CD4-positive, alpha-beta T cell treated with Interleukin-1 beta for 1 hour (primary cell): ENCODE measurements around the gene ANKRD26.

Source experiments
- DNase-seq, 2 donors: peaks; one replicate each; pipeline ENCODE4 v3.0.0-alpha.2; 2020 to 2022

The ANKRD26 gene

GRCh38 chr10:27019827-27020226 lies 80.5 kb downstream of the ANKRD26 start:
- no peak for DNase-seq

DNA sequence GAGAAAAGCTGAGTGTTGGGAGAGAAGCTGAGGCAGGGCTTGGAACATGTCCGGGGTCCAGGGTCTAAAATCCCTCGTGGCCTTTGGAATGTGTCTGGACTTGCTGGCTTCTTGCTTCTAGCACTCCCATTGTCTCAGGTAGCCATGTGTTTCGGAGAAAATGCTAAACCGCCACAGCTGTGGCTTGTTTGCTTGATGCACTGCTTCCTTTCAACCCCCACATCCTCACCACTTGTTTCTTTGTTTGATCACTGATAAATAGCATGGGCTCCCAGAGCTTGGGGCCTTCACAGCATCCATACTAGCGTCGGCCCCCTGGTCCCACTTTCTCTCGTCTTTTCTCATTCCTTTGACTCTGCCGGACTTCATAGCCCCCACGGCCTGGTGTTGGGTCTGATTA lies 102.7 kb downstream of the ANKRD26 start:
- no peak for DNase-seq

- no peak for DNase-seq
These were observed 105.6 kb downstream of the ANKRD26 start for GRCh38 chr10:26994743-26995142.

GRCh38 chr10:26987851-26988250 lies 112.4 kb downstream of the ANKRD26 start:
- DNase-seq: no peak

GRCh38 chr10:26983156-26983555 lies 117.1 kb downstream of the ANKRD26 start:
- DNase-seq: no peak

DNA sequence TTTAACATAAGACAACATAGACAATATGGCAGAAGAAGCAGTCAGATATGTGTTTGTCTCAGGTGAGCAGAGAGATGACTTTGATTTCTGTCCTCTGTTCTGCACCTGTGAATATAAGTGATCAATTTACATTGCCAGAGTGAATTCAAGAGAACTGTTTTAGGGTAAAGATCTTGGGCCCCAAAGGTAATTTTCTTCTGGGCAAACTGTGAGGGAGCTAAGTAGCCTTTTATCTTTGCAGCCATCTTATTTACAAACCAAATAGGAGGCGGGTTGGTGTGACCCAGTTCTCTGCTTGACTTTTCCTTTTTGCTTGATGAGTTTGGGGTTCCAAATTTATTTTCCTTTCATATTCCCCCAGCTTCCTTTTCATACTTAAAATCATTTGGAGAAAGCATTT lies 118.2 kb downstream of the ANKRD26 start:
- DNase-seq: no peak

DNA sequence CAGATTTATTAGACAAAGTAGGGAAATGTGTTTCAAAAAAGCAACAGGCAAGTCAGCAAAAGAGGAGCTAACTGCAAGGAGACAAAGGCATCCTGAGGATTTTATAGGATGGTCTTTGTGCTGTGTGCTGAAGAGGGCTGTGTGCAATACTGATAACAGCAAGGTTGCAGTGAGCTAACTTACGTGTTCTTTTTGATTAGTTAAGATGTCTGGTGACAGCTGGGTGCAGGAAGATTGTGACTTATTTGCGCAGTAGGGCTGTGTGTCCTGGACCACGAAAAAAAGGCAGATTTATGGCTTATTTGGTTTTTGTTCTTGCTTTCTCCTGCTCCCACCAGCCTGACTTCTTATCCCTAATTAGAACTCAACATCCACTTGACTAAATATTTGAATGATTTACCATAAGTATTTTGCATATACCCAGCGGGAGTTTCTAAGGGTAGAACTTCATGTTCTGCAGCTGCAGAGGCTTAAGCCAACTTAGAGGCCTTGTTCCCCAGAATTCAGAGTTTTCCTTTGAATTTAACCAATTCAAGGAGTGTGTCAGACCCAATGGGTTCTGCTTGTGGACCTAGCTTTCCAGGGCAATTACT lies 119.0 kb downstream of the ANKRD26 start:
- DNase-seq: no peak

DNA sequence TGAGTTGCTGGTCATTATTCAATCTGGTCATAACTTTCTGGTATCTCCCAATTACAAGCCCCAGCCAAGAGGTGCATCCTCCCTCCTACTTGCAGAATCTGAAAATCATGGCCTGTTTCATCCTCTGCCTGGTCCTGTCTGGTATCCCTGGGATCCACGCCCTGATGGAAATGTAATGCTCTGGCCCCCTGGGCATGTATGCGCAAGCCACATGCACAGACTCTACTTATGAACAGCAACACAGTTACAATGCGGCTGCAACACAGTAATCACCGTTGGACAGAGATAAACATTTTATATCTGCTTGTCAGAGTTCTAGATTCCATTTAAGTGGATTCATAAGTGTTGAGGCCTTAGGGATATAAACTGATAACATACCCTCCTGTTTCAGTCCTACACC lies 121.8 kb downstream of the ANKRD26 start:
- DNase-seq: no peak

- no peak for DNase-seq
These were observed 122.7 kb downstream of the ANKRD26 start for GRCh38 chr10:26977635-26978034.

GRCh38 chr10:26970667-26971066 lies 129.6 kb downstream of the ANKRD26 start:
- no peak for DNase-seq

- no peak for DNase-seq
These were observed 131.0 kb downstream of the ANKRD26 start for GRCh38 chr10:26969145-26969926.

- DNase-seq: no peak
These were observed 137.5 kb downstream of the ANKRD26 start for GRCh38 chr10:26962835-26963234.

DNA sequence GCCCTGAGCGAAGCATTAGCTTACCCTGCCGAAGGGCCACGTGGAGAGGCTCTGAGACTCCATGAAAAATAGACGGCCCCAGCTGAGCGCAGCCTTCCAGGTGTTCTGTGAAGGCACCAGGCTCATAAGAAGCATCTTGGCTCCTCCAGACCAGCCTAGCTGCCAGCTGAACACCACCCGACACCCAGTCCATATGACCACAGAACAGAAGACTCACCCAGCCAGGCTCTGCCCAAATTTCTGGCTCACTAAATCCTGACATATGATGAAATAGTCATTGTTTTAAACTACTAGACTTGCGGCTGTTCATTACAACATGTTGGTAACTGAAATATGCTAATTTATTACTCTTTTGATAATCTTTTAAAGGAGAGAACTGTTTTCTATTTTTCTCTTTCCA lies 140.0 kb downstream of the ANKRD26 start:
- DNase-seq: no peak

GRCh38 chr10:26959841-26960240 lies 140.5 kb downstream of the ANKRD26 start:
- no peak for DNase-seq
